HepG2 (cell line): ENCODE measurements around the gene FBXW2. TPM values are rescaled to one million over a fixed set of nuclear protein-coding genes. Genes with fewer than 3 reads are reported as not detected.
A peak's percentile ranks its signal among the peaks of the same experiment; 100 is the strongest.

ENCODE experiments used
- AHR ChIP-seq: IDR thresholded peaks from 2 replicates; pipeline ENCODE4 v1.6.1; 2018; ENCODE audit warnings: missing genetic modification reagents, missing compliant biosample characterization
- BCL3 ChIP-seq: sonication (generic); formaldehyde crosslinking; IDR thresholded peaks from 2 replicates; pipeline ENCODE4 v1.5.1; 2020; ENCODE audit warnings: mild to moderate bottlenecking, missing genetic modification reagents, moderate library complexity
- HDAC2 ChIP-seq: sonication (generic); formaldehyde crosslinking; IDR thresholded peaks from 2 replicates; pipeline ENCODE4 v1.4.0; 2020; ENCODE audit warnings: missing genetic modification reagents
- HMG20B ChIP-seq: conservative IDR thresholded peaks from 2 replicates; pipeline ENCODE4 v1.6.1; 2016; ENCODE audit warnings: missing genetic modification reagents, missing compliant biosample characterization
- HNF1A ChIP-seq, 2 experiments: sonication (generic) in 1 of 2; formaldehyde crosslinking in 1 of 2; IDR thresholded peaks; 2 replicates each; pipeline versions ENCODE4 v1.4.0 to v1.6.1; 2016 to 2020; ENCODE audit warnings: borderline replicate concordance in 1 of 2, low read depth in 1 of 2, mild to moderate bottlenecking in 1 of 2, missing genetic modification reagents in 1 of 2
- MYC ChIP-seq: sonication (generic); formaldehyde crosslinking; IDR thresholded peaks from 2 replicates; pipeline ENCODE4 v1.9.0; 2021; ENCODE audit warnings: missing genetic modification reagents, borderline replicate concordance
- RNF2 ChIP-seq: fragments of 450-650 bp; conservative IDR thresholded peaks from 2 replicates; pipeline ENCODE4 v1.6.1; 2016; ENCODE audit warnings: low read depth
- SOX6 ChIP-seq, 2 experiments: fragments of 450-650 bp in 1 of 2; sonication (generic) in 1 of 2; formaldehyde crosslinking in 1 of 2; IDR thresholded peaks; 2 replicates each; pipeline versions ENCODE4 v1.4.0 to v1.6.1; 2017 to 2020; ENCODE audit warnings: antibody characterized with exemption in 1 of 2, mild to moderate bottlenecking in 1 of 2, missing genetic modification reagents in 1 of 2
- SP140L ChIP-seq: sonication (generic); formaldehyde crosslinking; IDR thresholded peaks from 2 replicates; pipeline ENCODE4 v1.4.0; 2020; ENCODE audit warnings: missing genetic modification reagents, borderline replicate concordance
- YEATS4 ChIP-seq: sonication (generic); formaldehyde crosslinking; IDR thresholded peaks from 2 replicates; pipeline ENCODE4 v1.4.0; 2020; ENCODE audit warnings: missing genetic modification reagents, borderline replicate concordance
- ZBTB40 ChIP-seq, 2 experiments: fragments of 450-650 bp in 1 of 2; sonication (generic) in 1 of 2; formaldehyde crosslinking in 1 of 2; IDR thresholded peaks; 2 replicates each; pipeline versions ENCODE4 v1.6.1 to v1.8.0; 2016 to 2022; ENCODE audit warnings: antibody characterized with exemption in 1 of 2, mild to moderate bottlenecking in 1 of 2, missing genetic modification reagents in 1 of 2
- ZNF24 ChIP-seq: fragments of 450-650 bp; IDR thresholded peaks from 2 replicates; pipeline ENCODE4 v1.6.1; 2017; ENCODE audit warnings: antibody characterized with exemption, mild to moderate bottlenecking
- ZNF432 ChIP-seq: sonication (generic); formaldehyde crosslinking; IDR thresholded peaks from 2 replicates; pipeline ENCODE4 v1.5.0; 2020; ENCODE audit warnings: missing genetic modification reagents, mild to moderate bottlenecking, borderline replicate concordance
- ZNF672 ChIP-seq: sonication (generic); formaldehyde crosslinking; IDR thresholded peaks from 2 replicates; pipeline ENCODE4 v1.8.1; 2022; ENCODE audit warnings: missing genetic modification reagents
- polyA plus RNA-seq, 8 experiments: library from polyadenylated mRNA; depleted of rRNA in 3 of 8; stranded (reverse) in 7 of 8; unstranded in 1 of 8; fragments of >200 nt; fragmentation: Illumina TruSeq in 4 of 8; extraction: Trizol in 4 of 8; gene quantifications; 2 replicates each; pipeline versions ENCODE4 v1.2.1 to v1.2.3, GENCODE V29; 2011 to 2016; ENCODE audit warnings: low read depth in 4 of 8, missing spikeins in 1 of 8, mixed read lengths in 1 of 8; ENCODE audit not compliant: insufficient read depth in 1 of 8
- total RNA-seq, 5 experiments: library from RNA; depleted of rRNA; stranded (reverse); fragments of >200 nt; fragmentation: Illumina TruSeq; extraction: Trizol; gene quantifications; 2 replicates each; pipeline ENCODE4 v1.2.3, GENCODE V29; 2016; ENCODE audit warnings: low read depth in 1 of 5

Gene FBXW2
- total and polyA plus RNA-seq, 2 of the 13 experiments (the other 11 are each of a cell fraction or from before 2014, with no cell fraction given) = 35.4 to 43.1 TPM

GRCh38 chr9:120783602-120784047 is 9.6 kb downstream of the FBXW2 start (continued):
- TF ChIP-seq ZBTB40 (IDR thresholded peaks at IDR 0.05) = no peak
- TF ChIP-seq ZBTB40 (CRISPR knock-in tag; IDR thresholded peaks at IDR 0.05) = no peak
- no peak for TF ChIP-seq HNF1A (IDR thresholded peaks at IDR 0.05; ENCODE audit: low read depth)
- peak; percentile 32; the same call in 1 of the 2 replicates for TF ChIP-seq HNF1A (CRISPR knock-in tag; IDR thresholded peaks at IDR 0.05; ENCODE audit: borderline replicate concordance)
- 0 out of 2 replicates have a peak, but pooled peaks have one; percentile 48 for TF ChIP-seq HDAC2 (CRISPR knock-in tag)
- no peak for TF ChIP-seq MYC
- no peak for TF ChIP-seq AHR
- TF ChIP-seq HMG20B (CRISPR knock-in tag) = no peak
- TF ChIP-seq YEATS4 (CRISPR knock-in tag) = no peak
- no peak for TF ChIP-seq SP140L (CRISPR knock-in tag)
- no peak for TF ChIP-seq ZNF432 (CRISPR knock-in tag)
- no peak for TF ChIP-seq BCL3 (CRISPR knock-in tag)
- no peak for TF ChIP-seq ZNF24
- TF ChIP-seq RNF2 = no peak
- TF ChIP-seq SOX6 (IDR thresholded peaks at IDR 0.05) = no peak
- peak; percentile 92 for TF ChIP-seq SOX6 (CRISPR knock-in tag; IDR thresholded peaks at IDR 0.05)
- no peak for TF ChIP-seq ZNF672 (CRISPR knock-in tag)
